Neural cell (in vitro differentiated cells): Measurements from ENCODE around the gene PKNOX2. TPM values are rescaled to one million over a fixed set of nuclear protein-coding genes. Genes with fewer than 3 reads are reported as not detected.

Experiments used
- H2AFZ ChIP-seq: fragments of 200-600, 300-800 bp; sonication (generic), shearing (Covaris generic); 2 replicates; pipeline ENCODE4 v1.6.0; 2014; ENCODE audit warnings: low read depth, mild to moderate bottlenecking, antibody characterized with exemption, low read length, moderate library complexity
- H3F3A ChIP-seq: fragments of 200-600 bp; shearing (Covaris generic); 2 replicates; pipeline ENCODE4 v1.6.1; 2016; ENCODE audit warnings: mild to moderate bottlenecking, moderate library complexity, mixed read lengths, antibody characterized with exemption, low read length; ENCODE audit not compliant: insufficient read depth, poor library complexity, severe bottlenecking
- H3K27ac ChIP-seq: fragments of 200-600, 300-800 bp; sonication (generic), shearing (Covaris generic); 2 replicates; pipeline ENCODE4 v1.5.1; 2014; ENCODE audit warnings: mild to moderate bottlenecking, low read length, moderate library complexity
- H3K27me3 ChIP-seq: fragments of 300-800, 200-600 bp; sonication (generic), shearing (Covaris generic); 2 replicates; pipeline ENCODE4 v1.6.0; 2014; ENCODE audit warnings: mild to moderate bottlenecking, low read depth, low read length, moderate library complexity; ENCODE audit not compliant: insufficient read depth
- H3K36me3 ChIP-seq: fragments of 300-800, 200-600 bp; sonication (generic), shearing (Covaris generic); 2 replicates; pipeline ENCODE4 v1.5.1; 2014; ENCODE audit warnings: mild to moderate bottlenecking, antibody characterized with exemption, low read length, moderate library complexity; ENCODE audit not compliant: insufficient read depth
- H3K4me2 ChIP-seq: fragments of 300-800, 200-600 bp; sonication (generic), shearing (Covaris generic); 2 replicates; pipeline ENCODE4 v1.6.0; 2014; ENCODE audit warnings: mild to moderate bottlenecking, low read length
- H3K4me3 ChIP-seq: fragments of 300-800, 200-600 bp; sonication (generic), shearing (Covaris generic); 2 replicates; pipeline ENCODE4 v1.5.1; 2014; ENCODE audit warnings: mild to moderate bottlenecking, low read length, moderate library complexity
- H3K79me2 ChIP-seq: fragments of 200-600 bp; shearing (Covaris generic); replicated peaks from 2 replicates; pipeline ENCODE4 v1.6.0; 2014; ENCODE audit warnings: mild to moderate bottlenecking, low read length, moderate library complexity; ENCODE audit not compliant: insufficient read depth
- H3K9ac ChIP-seq: fragments of 300-800, 200-600 bp; sonication (generic), shearing (Covaris generic); 2 replicates; pipeline ENCODE4 v1.6.1; 2016; ENCODE audit warnings: mild to moderate bottlenecking, low read length, mixed read lengths
- H3K9me2 ChIP-seq: fragments of 200-600 bp; shearing (Covaris generic); 2 replicates; pipeline ENCODE4 v1.6.1; 2016; ENCODE audit warnings: mild to moderate bottlenecking, low read length, mixed read lengths; ENCODE audit not compliant: insufficient read depth
- H3K9me3 ChIP-seq: fragments of 200-600, 300-800 bp; sonication (generic), shearing (Covaris generic); 2 replicates; pipeline ENCODE4 v1.6.1; 2016; ENCODE audit warnings: mild to moderate bottlenecking, mixed run types, low read length, moderate library complexity, mixed read lengths
- H4K20me1 ChIP-seq: fragments of 200-600 bp; shearing (Covaris generic); 2 replicates; pipeline ENCODE4 v1.6.1; 2016; ENCODE audit warnings: mild to moderate bottlenecking, mixed run types; ENCODE audit not compliant: insufficient read depth
- CTCF ChIP-seq: fragments of 450-650 bp; IDR thresholded peaks from 2 replicates; pipeline ENCODE4 v1.5.1; 2014; ENCODE audit warnings: antibody characterized with exemption, mild to moderate bottlenecking, moderate library complexity; ENCODE audit not compliant: poor library complexity, severe bottlenecking
- EP300 ChIP-seq: fragments of 450-650 bp; conservative IDR thresholded peaks from 2 replicates; pipeline ENCODE4 v1.6.1; 2014; ENCODE audit warnings: antibody characterized with exemption, mild to moderate bottlenecking, moderate library complexity; ENCODE audit not compliant: poor library complexity, severe bottlenecking
- EZH2 ChIP-seq: fragments of 200-600, 300-800 bp; shearing (Covaris generic), sonication (generic); IDR thresholded peaks from 2 replicates; pipeline ENCODE4 v1.6.1; 2014; ENCODE audit warnings: antibody characterized with exemption, low read length, borderline replicate concordance, mild to moderate bottlenecking; ENCODE audit not compliant: insufficient read depth, poor library complexity, severe bottlenecking
- MXI1 ChIP-seq: fragments of 450-650 bp; conservative IDR thresholded peaks from 2 replicates; pipeline ENCODE4 v1.6.1; 2014; ENCODE audit warnings: antibody characterized with exemption, mild to moderate bottlenecking; ENCODE audit not compliant: poor library complexity, severe bottlenecking
- POLR2AphosphoS5 ChIP-seq: IDR thresholded peaks from 2 replicates; pipeline ENCODE4 v1.6.1; 2012
- RAD21 ChIP-seq: fragments of 450-650 bp; conservative IDR thresholded peaks from 2 replicates; pipeline ENCODE4 v1.6.1; 2014; ENCODE audit warnings: antibody characterized with exemption, mild to moderate bottlenecking, moderate library complexity
- SMC3 ChIP-seq: fragments of 450-650 bp; conservative IDR thresholded peaks from 2 replicates; pipeline ENCODE4 v1.6.1; 2014; ENCODE audit warnings: antibody characterized with exemption, mild to moderate bottlenecking, moderate library complexity; ENCODE audit not compliant: poor library complexity
- TAF1 ChIP-seq: IDR thresholded peaks from 2 replicates; pipeline ENCODE4 v1.6.1; 2012; ENCODE audit warnings: low read depth
- polyA plus RNA-seq: library from polyadenylated mRNA; depleted of rRNA; stranded (reverse); fragments of >200 nt; gene quantifications from 2 replicates; pipeline ENCODE4 v1.2.3, GENCODE V29; 2014
- TF ChIP-seq, protein P1 (sequence below): IDR thresholded peaks from 2 replicates; pipeline ENCODE4 v1.6.1; 2012; ENCODE audit warnings: borderline replicate concordance

Gene PKNOX2
- polyA plus RNA-seq, 1 donor from 2014 or later, result 0.99 TPM

- H2AFZ ChIP-seq, result no peak overlapping the region
- H3K27me3 ChIP-seq, result no peaks in the 10 kb centered on the region
- H3K36me3 ChIP-seq, result no peaks in the 10 kb centered on the region
- no peaks in the 10 kb centered on the region for H3K9me2 ChIP-seq
- no peaks in the 10 kb centered on the region for H3K9me3 ChIP-seq
- TF ChIP-seq CTCF, result no peak
- TF ChIP-seq, protein P1, sequence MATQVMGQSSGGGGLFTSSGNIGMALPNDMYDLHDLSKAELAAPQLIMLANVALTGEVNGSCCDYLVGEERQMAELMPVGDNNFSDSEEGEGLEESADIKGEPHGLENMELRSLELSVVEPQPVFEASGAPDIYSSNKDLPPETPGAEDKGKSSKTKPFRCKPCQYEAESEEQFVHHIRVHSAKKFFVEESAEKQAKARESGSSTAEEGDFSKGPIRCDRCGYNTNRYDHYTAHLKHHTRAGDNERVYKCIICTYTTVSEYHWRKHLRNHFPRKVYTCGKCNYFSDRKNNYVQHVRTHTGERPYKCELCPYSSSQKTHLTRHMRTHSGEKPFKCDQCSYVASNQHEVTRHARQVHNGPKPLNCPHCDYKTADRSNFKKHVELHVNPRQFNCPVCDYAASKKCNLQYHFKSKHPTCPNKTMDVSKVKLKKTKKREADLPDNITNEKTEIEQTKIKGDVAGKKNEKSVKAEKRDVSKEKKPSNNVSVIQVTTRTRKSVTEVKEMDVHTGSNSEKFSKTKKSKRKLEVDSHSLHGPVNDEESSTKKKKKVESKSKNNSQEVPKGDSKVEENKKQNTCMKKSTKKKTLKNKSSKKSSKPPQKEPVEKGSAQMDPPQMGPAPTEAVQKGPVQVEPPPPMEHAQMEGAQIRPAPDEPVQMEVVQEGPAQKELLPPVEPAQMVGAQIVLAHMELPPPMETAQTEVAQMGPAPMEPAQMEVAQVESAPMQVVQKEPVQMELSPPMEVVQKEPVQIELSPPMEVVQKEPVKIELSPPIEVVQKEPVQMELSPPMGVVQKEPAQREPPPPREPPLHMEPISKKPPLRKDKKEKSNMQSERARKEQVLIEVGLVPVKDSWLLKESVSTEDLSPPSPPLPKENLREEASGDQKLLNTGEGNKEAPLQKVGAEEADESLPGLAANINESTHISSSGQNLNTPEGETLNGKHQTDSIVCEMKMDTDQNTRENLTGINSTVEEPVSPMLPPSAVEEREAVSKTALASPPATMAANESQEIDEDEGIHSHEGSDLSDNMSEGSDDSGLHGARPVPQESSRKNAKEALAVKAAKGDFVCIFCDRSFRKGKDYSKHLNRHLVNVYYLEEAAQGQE, result no peak
- no peak for TF ChIP-seq SMC3
- TF ChIP-seq TAF1, result no peak
- TF ChIP-seq EP300, result no peak
- no peak for TF ChIP-seq POLR2AphosphoS5
- TF ChIP-seq RAD21, result no peak
- no peak for TF ChIP-seq EZH2
- no peak for TF ChIP-seq MXI1
- no peak overlapping the region for H3K9ac ChIP-seq
- no peaks in the 10 kb centered on the region for H4K20me1 ChIP-seq
- H3K79me2 ChIP-seq, result no peaks in the 10 kb centered on the region
- H3K4me2 ChIP-seq, result no peak overlapping the region
- no peak overlapping the region for H3K4me3 ChIP-seq
- no peak overlapping the region for H3K27ac ChIP-seq
- no peaks in the 10 kb centered on the region for H3F3A ChIP-seq
These were observed 170.6 kb downstream of the PKNOX2 start for GRCh38 chr11:125335106-125335505.

GRCh38 chr11:125337836-125338834 lies 173.6 kb downstream of the PKNOX2 start:
- Histone ChIP-seq H3K4me2 (no peak overlapping the region), H3K27ac (peak overlapping the region; percentile 12), H3K4me3 (no peak overlapping the region), H3K27me3 (no peaks in the 10 kb centered on the region), H3K79me2 (no peaks in the 10 kb centered on the region), H4K20me1 (no peaks in the 10 kb centered on the region), H2AFZ (no peak overlapping the region), H3F3A (no peaks in the 10 kb centered on the region), H3K9me2 (no peaks in the 10 kb centered on the region), H3K36me3 (no peaks in the 10 kb centered on the region), H3K9me3 (no peaks in the 10 kb centered on the region), H3K9ac (peak overlapping the region; percentile 39)
- TF ChIP-seq POLR2AphosphoS5 (no peak), TAF1 (no peak), EZH2 (no peak), SMC3 (no peak), EP300 (no peak), RAD21 (no peak), CTCF (no peak), MXI1 (no peak)
- TF ChIP-seq, protein P1, result no peak
